LoVo (cell line): ENCODE data around the gene ACE.

Experiments
- DNase-seq: peaks from one replicate; pipeline ENCODE4 v3.0.0-alpha.2; 2016; ENCODE audit warnings: low spot score

ACE gene

GRCh38 chr17:63516910-63517824 lies 40.3 kb downstream of the ACE start:
- DNase-seq, result peak; percentile 32

- DNase-seq, result no peak
Measured at GRCh38 chr17:63517825-63518534, 41.1 kb downstream of the ACE start.

GRCh38 chr17:63519116-63519881 lies 42.4 kb downstream of the ACE start:
- DNase-seq, result no peak

- DNase-seq, result peak; percentile 22
Measured at GRCh38 chr17:63519972-63520882, 43.4 kb downstream of the ACE start.

GRCh38 chr17:63523253-63523855 lies 46.5 kb downstream of the ACE start, which contains the start of gene KCNH6:
Gene KCNH6 (plus strand): TSS chr17:63523358. CDS start chr17:63523414, 56 bp downstream.
- no peak for DNase-seq

- DNase-seq, result no peak
Measured at GRCh38 chr17:63524051-63524450, 47.2 kb downstream of the ACE start.

GRCh38 chr17:63525190-63525946 lies 48.5 kb downstream of the ACE start:
- no peak for DNase-seq

- no peak for DNase-seq
Measured at GRCh38 chr17:63526861-63527260, 50.0 kb downstream of the ACE start.

- DNase-seq, result no peak
Measured at GRCh38 chr17:63528183-63528582, 51.3 kb downstream of the ACE start.

GRCh38 chr17:63529711-63530556 lies 53.1 kb downstream of the ACE start:
- no peak for DNase-seq

GRCh38 chr17:63530557-63531021 lies 53.7 kb downstream of the ACE start:
- DNase-seq, result no peak

GRCh38 chr17:63531022-63531965 lies 54.4 kb downstream of the ACE start:
- no peak for DNase-seq

GRCh38 chr17:63533433-63534077 lies 56.7 kb downstream of the ACE start:
- no peak for DNase-seq

GRCh38 chr17:63534078-63534570 lies 57.3 kb downstream of the ACE start:
- DNase-seq, result no peak

- no peak for DNase-seq
Measured at GRCh38 chr17:63534816-63535455, 58.1 kb downstream of the ACE start.

GRCh38 chr17:63535640-63536039 lies 58.8 kb downstream of the ACE start:
- DNase-seq, result no peak

- DNase-seq, result no peak
Measured at GRCh38 chr17:63537001-63537400, 60.1 kb downstream of the ACE start.
